Mesenchymal stem cell (in vitro differentiated cells and primary cell): ENCODE measurements around the gene ASPA.
A peak's percentile ranks its signal among the peaks of the same experiment; 100 is the strongest.

Source experiments
- DNase-seq: peaks from one replicate; pipeline ENCODE4 v3.0.0-alpha.2; 2013
- H2AFZ ChIP-seq: one replicate; pipeline ENCODE4 v1.6.1; 2013; ENCODE audit warnings: low read depth, mild to moderate bottlenecking, control low read depth, inconsistent platforms, low read length, moderate library complexity
- H2AK5ac ChIP-seq: 2 replicates; pipeline ENCODE4 v1.6.1; 2013; ENCODE audit warnings: low read length, moderate library complexity, mild to moderate bottlenecking, inconsistent platforms; ENCODE audit not compliant: severe bottlenecking
- H2BK120ac ChIP-seq: one replicate; pipeline ENCODE4 v1.6.1; 2013; ENCODE audit warnings: low read depth, mild to moderate bottlenecking, inconsistent platforms, low read length, moderate library complexity
- H2BK12ac ChIP-seq, 2 experiments: one replicate each; pipeline ENCODE4 v1.6.1; 2013; ENCODE audit warnings: inconsistent platforms in 2 of 2, low read length in 2 of 2, mild to moderate bottlenecking in 2 of 2, moderate library complexity in 2 of 2, control low read depth in 1 of 2
- H2BK15ac ChIP-seq: one replicate; pipeline ENCODE4 v1.6.1; 2013; ENCODE audit warnings: mild to moderate bottlenecking, low read depth, inconsistent platforms; ENCODE audit not compliant: poor library complexity, severe bottlenecking
- H2BK5ac ChIP-seq: 2 replicates; pipeline ENCODE4 v1.6.1; 2013; ENCODE audit warnings: low read depth, mild to moderate bottlenecking, low read length, control low read depth, inconsistent platforms; ENCODE audit not compliant: poor library complexity, severe bottlenecking
- H3K14ac ChIP-seq, 2 experiments: one replicate each; pipeline ENCODE4 v1.6.1; 2013; ENCODE audit warnings: inconsistent platforms in 2 of 2, low read length in 2 of 2, control low read depth in 1 of 2, mild to moderate bottlenecking in 1 of 2, moderate library complexity in 1 of 2
- H3K18ac ChIP-seq, 2 experiments: one replicate each; pipeline ENCODE4 v1.6.1; 2013; ENCODE audit warnings: inconsistent platforms in 2 of 2, low read length in 2 of 2, control low read depth in 1 of 2, low read depth in 1 of 2, mild to moderate bottlenecking in 1 of 2
- H3K23ac ChIP-seq, 2 experiments: one replicate each; pipeline ENCODE4 v1.6.1; 2013; ENCODE audit warnings: inconsistent platforms in 2 of 2, low read length in 2 of 2, mild to moderate bottlenecking in 2 of 2, moderate library complexity in 2 of 2, control low read depth in 1 of 2
- H3K27ac ChIP-seq: 2 replicates; pipeline ENCODE4 v1.5.1; 2013; ENCODE audit warnings: mild to moderate bottlenecking, moderate library complexity, low read length, control low read depth, inconsistent platforms; ENCODE audit not compliant: poor library complexity, severe bottlenecking
- H3K27me3 ChIP-seq, 2 experiments: 2 replicates each; pipeline versions ENCODE4 v1.6.1 to v1.7.0; 2013; ENCODE audit warnings: low read length in 2 of 2, mild to moderate bottlenecking in 2 of 2, moderate library complexity in 2 of 2, control low read depth in 1 of 2, inconsistent platforms in 1 of 2; ENCODE audit not compliant: control insufficient read depth in 1 of 2, insufficient read depth in 1 of 2
- H3K36me3 ChIP-seq, 2 experiments: 2 replicates each; pipeline versions ENCODE4 v1.6.1 to v1.7.0; 2013; ENCODE audit warnings: low read length in 2 of 2, control low read depth in 1 of 2, inconsistent platforms in 1 of 2, low read depth in 1 of 2, mild to moderate bottlenecking in 1 of 2; ENCODE audit not compliant: insufficient read depth in 2 of 2, control insufficient read depth in 1 of 2
- H3K4ac ChIP-seq, 2 experiments: one replicate each; pipeline ENCODE4 v1.6.1; 2013; ENCODE audit warnings: inconsistent platforms in 2 of 2, low read length in 2 of 2, mild to moderate bottlenecking in 2 of 2, moderate library complexity in 2 of 2, control low read depth in 1 of 2, low read depth in 1 of 2
- H3K4me1 ChIP-seq: 2 replicates; pipeline ENCODE4 v1.6.1; 2013; ENCODE audit warnings: low read depth, low read length, control low read depth; ENCODE audit not compliant: control insufficient read depth, insufficient read depth
- H3K4me2 ChIP-seq: 2 replicates; pipeline ENCODE4 v1.6.1; 2013; ENCODE audit warnings: low read length, mild to moderate bottlenecking, inconsistent platforms; ENCODE audit not compliant: poor library complexity, severe bottlenecking
- H3K4me3 ChIP-seq, 2 experiments: 2 replicates each; pipeline versions ENCODE4 v1.5.1 to v1.7.0; 2013; ENCODE audit warnings: low read length in 2 of 2, mild to moderate bottlenecking in 2 of 2, control low read depth in 1 of 2, low read depth in 1 of 2; ENCODE audit not compliant: insufficient read depth in 1 of 2
- H3K79me1 ChIP-seq: replicated peaks from 2 replicates; pipeline ENCODE4 v1.6.1; 2013; ENCODE audit warnings: mild to moderate bottlenecking, control low read depth, low read length, inconsistent platforms; ENCODE audit not compliant: poor library complexity, severe bottlenecking
- H3K9ac ChIP-seq: 2 replicates; pipeline ENCODE4 v1.7.0; 2013; ENCODE audit warnings: mild to moderate bottlenecking, low read length, moderate library complexity
- H3K9me3 ChIP-seq: 2 replicates; pipeline ENCODE4 v1.7.0; 2013; ENCODE audit warnings: mild to moderate bottlenecking, low read length; ENCODE audit not compliant: control insufficient read depth
- H4K8ac ChIP-seq: one replicate; pipeline ENCODE4 v1.6.1; 2013; ENCODE audit warnings: inconsistent platforms, mild to moderate bottlenecking, low read length, moderate library complexity
- H4K91ac ChIP-seq: one replicate; pipeline ENCODE4 v1.6.1; 2013; ENCODE audit warnings: mild to moderate bottlenecking, low read length, inconsistent platforms
- WGBS: methylation state at CpG from one replicate; pipeline ENCODE4 v1.1.7; 2013; ENCODE audit warnings: mixed read lengths; 5-methylcytosine and 5-hydroxymethylcytosine counted together

The ASPA gene

DNA sequence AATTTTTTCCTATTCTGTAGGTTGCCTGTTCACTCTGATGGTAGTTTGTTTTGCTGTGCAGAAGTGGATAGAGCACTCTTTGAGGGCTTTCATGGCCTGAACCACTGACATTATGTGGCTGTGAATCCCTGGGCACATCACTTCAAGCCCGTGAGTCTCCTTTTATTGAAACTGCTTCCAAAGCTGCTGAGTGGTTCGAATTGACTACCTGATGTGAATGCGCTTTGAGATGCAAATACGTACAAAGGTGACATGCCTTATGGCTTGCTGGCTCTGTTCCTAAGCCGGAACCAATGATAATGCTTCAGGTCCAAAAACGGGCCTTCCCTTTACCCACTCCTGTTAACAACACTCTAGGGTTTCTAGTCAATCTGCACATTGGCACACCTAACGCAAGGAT lies 34.3 kb downstream of the ASPA start:
- Histone ChIP-seq H3K4me3 (no peak overlapping the region), H3K36me3 (peaks cover 0 to 25% of the 10 kb centered on the region in 2 experiments), H3K4me2 (no peak overlapping the region), H2BK15ac (no peak overlapping the region), H2BK120ac (no peak overlapping the region), H2AFZ (no peak overlapping the region), H2BK12ac (no peak overlapping the region), H2AK5ac (no peak overlapping the region), H3K4ac (no peak overlapping the region), H3K14ac (no peak overlapping the region), H3K9me3 (no peaks in the 10 kb centered on the region), H4K91ac (no peak overlapping the region), H3K4me1 (peaks cover 8% of the 10 kb centered on the region), H3K27me3 (no peaks in the 10 kb centered on the region), H3K79me1 (no peaks in the 10 kb centered on the region), H3K27ac (no peak overlapping the region), H3K9ac (no peak overlapping the region), H2BK5ac (no peak overlapping the region), H3K18ac (no peak overlapping the region), H4K8ac (no peak overlapping the region), H3K23ac (no peak overlapping the region)
- DNase-seq = no peak
- WGBS = 75% methylated on average over 6 of the region's 7 CpGs

DNA sequence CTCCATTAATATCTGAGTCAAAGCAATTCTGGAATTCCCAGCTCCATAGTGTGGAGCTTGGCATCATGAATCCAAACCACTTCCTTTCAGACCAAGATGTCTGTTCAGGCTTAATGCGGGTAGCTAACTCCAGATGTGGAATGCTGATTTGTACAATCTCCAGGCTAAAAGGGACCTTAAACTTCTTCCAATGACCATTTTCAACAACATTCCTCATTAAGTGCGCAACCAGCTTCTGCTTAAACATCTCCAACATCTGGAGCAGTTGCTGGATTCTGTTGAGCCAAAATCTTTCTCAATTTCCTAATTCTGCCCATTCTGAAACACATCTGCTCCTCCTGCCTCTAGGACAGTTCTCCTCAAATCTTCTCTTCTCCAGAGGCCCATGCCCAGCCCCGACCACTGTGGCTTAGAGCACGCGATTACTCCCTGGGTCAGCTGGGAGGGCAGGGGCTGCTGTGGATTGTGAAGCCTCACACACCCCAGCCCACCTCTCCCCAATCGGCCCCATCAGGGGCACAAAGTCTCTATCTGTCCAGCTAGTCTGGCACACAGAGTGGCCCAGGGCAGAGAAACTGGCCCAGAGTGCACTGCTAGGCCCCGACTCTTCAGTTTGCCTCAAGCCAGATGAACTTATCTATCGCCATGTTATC lies 36.2 kb downstream of the ASPA start:
- H3K23ac ChIP-seq = no peak overlapping the region
- no peak overlapping the region for H3K18ac ChIP-seq
- peaks cover 0 to 31% of the 10 kb centered on the region in 2 experiments for H3K36me3 ChIP-seq
- peak overlapping the region in 1 of 2 experiments; percentile 35 for H3K4me3 ChIP-seq
- H3K9me3 ChIP-seq = no peaks in the 10 kb centered on the region
- H2AK5ac ChIP-seq = no peak overlapping the region
- WGBS = 85% methylated on average over 7 of the region's 8 CpGs
- no peak overlapping the region for H2BK5ac ChIP-seq
- H3K27ac ChIP-seq = no peak overlapping the region
- no peak overlapping the region for H3K4ac ChIP-seq
- no peak overlapping the region for H4K91ac ChIP-seq
- no peak for DNase-seq
- peak overlapping the region; percentile 89 for H3K9ac ChIP-seq
- no peak overlapping the region for H2BK15ac ChIP-seq
- no peak overlapping the region for H2AFZ ChIP-seq
- H2BK120ac ChIP-seq = no peak overlapping the region
- H4K8ac ChIP-seq = no peak overlapping the region
- no peak overlapping the region for H3K4me2 ChIP-seq
- H3K14ac ChIP-seq = no peak overlapping the region
- no peaks in the 10 kb centered on the region for H3K27me3 ChIP-seq
- no peaks in the 10 kb centered on the region for H3K79me1 ChIP-seq
- H3K4me1 ChIP-seq = peaks cover 8% of the 10 kb centered on the region
- no peak overlapping the region for H2BK12ac ChIP-seq

DNA sequence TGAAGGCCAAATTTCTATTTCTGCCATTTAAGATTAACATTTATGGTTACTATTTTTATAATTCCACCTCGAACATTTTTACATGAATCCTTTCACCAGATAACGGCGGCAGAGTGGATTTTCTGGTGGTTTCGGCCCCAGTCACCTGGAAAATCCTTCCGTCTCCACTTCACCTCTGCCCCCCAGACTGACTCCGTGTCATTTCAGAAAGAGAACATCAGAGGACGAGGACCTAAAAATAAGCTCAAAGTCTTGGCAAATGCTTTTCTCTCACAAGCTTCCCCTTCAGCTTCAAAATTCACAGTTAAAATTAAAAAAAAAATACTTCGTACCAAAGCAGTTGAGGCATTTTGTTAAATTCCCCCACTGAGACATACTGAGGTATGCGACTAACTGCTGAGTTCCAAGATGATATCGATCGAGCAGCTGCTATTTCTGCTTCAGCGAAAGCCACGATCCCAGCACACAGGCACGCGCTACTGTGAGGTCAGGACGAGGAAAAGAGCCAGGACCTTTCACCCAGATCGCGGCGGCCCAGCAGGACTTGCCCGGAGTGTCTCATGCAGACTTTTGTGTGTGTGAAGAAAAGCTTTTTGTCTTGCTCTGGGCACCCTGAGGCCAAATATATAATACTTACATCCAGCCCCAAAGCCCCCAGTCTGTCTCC lies 36.8 kb downstream of the ASPA start:
- Histone ChIP-seq H4K91ac (no peak overlapping the region), H3K9ac (peak overlapping the region; percentile 89), H3K36me3 (peaks cover 0 to 31% of the 10 kb centered on the region in 2 experiments), H3K23ac (no peak overlapping the region), H3K9me3 (no peaks in the 10 kb centered on the region), H3K27ac (no peak overlapping the region), H2BK120ac (no peak overlapping the region), H2AFZ (no peak overlapping the region), H2AK5ac (no peak overlapping the region), H3K18ac (no peak overlapping the region), H2BK12ac (no peak overlapping the region), H3K4me3 (peak overlapping the region in 1 of 2 experiments; percentile 40), H3K4me1 (peaks cover 8% of the 10 kb centered on the region), H2BK5ac (no peak overlapping the region), H4K8ac (no peak overlapping the region), H3K27me3 (no peaks in the 10 kb centered on the region), H2BK15ac (no peak overlapping the region), H3K79me1 (no peaks in the 10 kb centered on the region), H3K4ac (no peak overlapping the region), H3K4me2 (no peak overlapping the region), H3K14ac (no peak overlapping the region)
- WGBS = 75% methylated on average over 18 of the region's 20 CpGs
- no peak for DNase-seq

DNA sequence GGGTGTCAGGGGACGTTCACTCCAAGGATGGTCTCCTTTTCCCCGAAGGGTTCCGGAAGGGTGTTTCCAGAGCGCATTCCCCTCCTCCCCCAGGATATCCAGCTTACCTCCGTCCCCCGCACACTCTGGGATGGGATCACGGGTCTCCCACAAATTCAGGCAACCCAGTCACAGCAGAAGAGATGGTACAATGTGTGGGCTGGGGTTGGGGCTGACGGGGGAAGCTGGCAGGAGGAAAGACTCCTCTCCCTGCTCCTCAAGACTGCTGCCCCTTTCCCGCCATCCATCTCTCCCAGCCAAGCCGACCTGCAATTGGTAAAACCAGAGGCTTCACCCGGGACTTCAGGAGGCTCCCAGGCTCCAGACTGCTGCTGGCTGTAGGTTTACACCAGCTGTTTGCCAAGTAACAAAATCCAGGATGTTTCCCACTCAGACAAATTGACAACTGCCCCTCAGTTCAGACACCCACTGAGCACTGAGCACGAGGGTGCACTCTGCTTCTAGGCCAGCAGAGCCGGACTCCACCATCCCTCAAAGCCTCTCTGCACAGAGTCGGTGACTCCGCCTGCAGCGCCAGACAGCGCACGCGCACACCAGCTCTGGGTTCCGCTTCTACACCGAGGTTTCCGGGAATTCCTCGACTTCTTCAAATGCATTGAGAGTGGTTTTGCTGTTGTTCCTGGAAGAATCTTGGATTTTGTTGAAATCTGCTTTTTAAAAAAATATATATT lies 37.7 kb downstream of the ASPA start:
- Histone ChIP-seq H4K8ac (no peak overlapping the region), H3K14ac (no peak overlapping the region), H2BK15ac (no peak overlapping the region), H3K4me1 (peaks cover 8% of the 10 kb centered on the region), H3K9ac (peak overlapping the region; percentile 89), H2AFZ (no peak overlapping the region), H2AK5ac (no peak overlapping the region), H3K36me3 (peaks cover 0 to 37% of the 10 kb centered on the region in 2 experiments), H3K23ac (no peak overlapping the region), H2BK12ac (no peak overlapping the region), H3K27me3 (no peaks in the 10 kb centered on the region), H3K9me3 (no peaks in the 10 kb centered on the region), H4K91ac (no peak overlapping the region), H2BK120ac (no peak overlapping the region), H3K27ac (no peak overlapping the region), H3K79me1 (no peaks in the 10 kb centered on the region), H3K4ac (no peak overlapping the region), H2BK5ac (no peak overlapping the region), H3K18ac (no peak overlapping the region), H3K4me3 (peak overlapping the region in 1 of 2 experiments; percentile 40), H3K4me2 (no peak overlapping the region)
- 92% methylated on average over 17 of the region's 23 CpGs for WGBS
- DNase-seq = no peak
